Kidney (tissue), 14 donors: ENCODE measurements around the gene CCDC3. TPM values are rescaled to one million over a fixed set of nuclear protein-coding genes. Genes with fewer than 3 reads are reported as not detected.

ENCODE experiments used
- DNase-seq, 5 donors: peaks; one replicate each; pipeline ENCODE4 v3.0.0-alpha.2; 2013 to 2020
- FAIRE-seq: peaks from 2 replicates; lab custom pipeline; 2012; peaks lifted over from hg19 to GRCh38; lab: Jason Lieb, UNC
- H3K27ac ChIP-seq, 2 donors: one replicate each; pipeline ENCODE4 v1.7.0; 2013; ENCODE audit warnings: low read depth in 2 of 2, low read length in 2 of 2, inconsistent platforms in 1 of 2
- H3K27me3 ChIP-seq: one replicate; pipeline ENCODE4 v1.7.1; 2013; ENCODE audit warnings: low read length, inconsistent platforms; ENCODE audit not compliant: control insufficient read depth, insufficient read depth
- H3K36me3 ChIP-seq, 3 donors: one replicate each; pipeline versions ENCODE4 v1.7.0 to v1.7.1; 2013; ENCODE audit warnings: low read length in 3 of 3, control low read depth in 1 of 3, inconsistent platforms in 1 of 3; ENCODE audit not compliant: insufficient read depth in 3 of 3, control insufficient read depth in 2 of 3
- H3K4me1 ChIP-seq, 3 donors: one replicate each; pipeline versions ENCODE4 v1.7.0 to v1.7.1; 2013; ENCODE audit warnings: low read length in 3 of 3, inconsistent platforms in 1 of 3, low read depth in 1 of 3; ENCODE audit not compliant: control insufficient read depth in 2 of 3, insufficient read depth in 2 of 3
- H3K4me3 ChIP-seq, 3 donors: one replicate each; pipeline versions ENCODE4 v1.7.0 to v1.8.1; 2013; ENCODE audit warnings: low read length in 3 of 3, control low read depth in 1 of 3, inconsistent platforms in 1 of 3
- H3K9ac ChIP-seq, 3 donors: one replicate each; pipeline versions ENCODE4 v1.7.0 to v1.7.1; 2013; ENCODE audit warnings: low read length in 3 of 3, control low read depth in 1 of 3, inconsistent platforms in 1 of 3
- H3K9me3 ChIP-seq, 3 donors: one replicate each; pipeline versions ENCODE4 v1.7.0 to v1.7.1; 2013; ENCODE audit warnings: low read length in 3 of 3, control low read depth in 1 of 3, inconsistent platforms in 1 of 3; ENCODE audit not compliant: control insufficient read depth in 2 of 3, insufficient read depth in 1 of 3
- CTCF ChIP-seq: IDR thresholded peaks from 3 replicates; pipeline ENCODE4 v1.5.1; 2012; ENCODE audit warnings: mild to moderate bottlenecking, moderate library complexity, borderline replicate concordance; ENCODE audit not compliant: insufficient read depth; ENCODE audit errors: extremely low read depth
- intact Hi-C: fragments of 100-400 bp; cut with DNase I; formaldehyde crosslinking; loops from one replicate; pipeline ENCODE4 v1.11.1; 2022
- polyA plus RNA-seq: library from polyadenylated mRNA; stranded (reverse); fragments of 350-450 nt; fragmentation: Illumina TruSeq; extraction: RNeasy Lipid Tissue Mini Kit (QIAGEN cat#74804); gene quantifications from one replicate; pipeline ENCODE4 v1.2.3, GENCODE V29; 2014; ENCODE audit warnings: low read depth, low replicate concordance; ENCODE audit not compliant: insufficient read depth
- total RNA-seq: library from RNA; stranded (reverse); fragmentation: NEBNext Ultra II Directional; extraction: Animal tissue kit (Norgen Biotek cat#: 25700); gene quantifications from one replicate; pipeline ENCODE4 v1.2.1, GENCODE V29; 2021
- donor health status: control.
- donor health status: control.
- donor health status: control.
- donor health status: control.
- donor health status: control.
- donor health status: DM: yes; HTN: yes; CAD: no.
- donor health status: Normal renal cell carcinoma (clear cell type).

The CCDC3 gene
- total and polyA plus RNA-seq, 2 donors from 2014 or later = 9.7 to 33.5 TPM

DNA sequence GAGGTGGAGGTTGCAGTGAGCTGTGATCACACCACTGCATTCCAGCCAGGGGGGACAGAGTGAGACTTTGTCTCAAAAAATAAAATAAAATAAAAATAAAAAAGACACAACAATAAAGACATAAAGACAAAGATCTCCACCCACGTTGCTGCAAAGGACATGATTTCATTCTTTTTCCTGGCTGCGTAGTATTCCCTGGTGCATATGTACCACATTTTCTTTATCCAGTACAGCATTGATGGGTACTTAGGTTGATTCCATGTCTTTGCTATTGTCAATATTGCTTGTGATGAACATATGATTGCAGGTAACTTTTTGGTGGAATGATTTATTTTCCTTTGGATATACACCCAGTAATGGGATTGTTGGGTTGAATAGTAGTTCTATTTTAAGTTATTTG lies 42.0 kb upstream of the CCDC3 start:
- Histone ChIP-seq H3K27me3 (no peaks in the 10 kb centered on the region), H3K36me3 (no peaks in the 10 kb centered on the region), H3K27ac (no peak overlapping the region), H3K9ac (no peak overlapping the region), H3K4me1 (no peaks in the 10 kb centered on the region), H3K9me3 (no peaks in the 10 kb centered on the region), H3K4me3 (no peak overlapping the region)
- TF ChIP-seq CTCF = no peak
- FAIRE-seq (no peak), DNase-seq (no peak)
- intact Hi-C loops = no loop called here

DNA sequence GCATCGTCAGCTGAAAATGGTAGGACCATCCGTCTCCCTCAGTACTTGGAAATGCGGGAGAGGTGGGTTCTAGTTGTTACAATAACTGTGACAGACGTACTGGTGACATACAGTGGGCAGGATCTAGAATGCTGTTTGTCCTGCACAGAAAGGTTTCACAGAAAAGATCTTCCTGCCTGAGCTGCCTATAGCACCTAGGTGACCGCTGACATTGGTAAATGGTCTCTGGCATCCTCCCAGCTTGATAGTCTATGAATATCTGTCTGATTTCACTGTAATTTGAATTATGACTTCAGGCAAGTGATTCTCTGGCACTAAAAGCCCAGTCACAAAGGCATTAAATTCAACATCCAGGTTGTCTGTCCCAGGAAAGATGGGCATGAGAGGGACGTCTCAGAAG lies 38.2 kb upstream of the CCDC3 start:
- H3K9ac ChIP-seq = no peak overlapping the region
- no peaks in the 10 kb centered on the region for H3K4me1 ChIP-seq
- H3K27me3 ChIP-seq = no peaks in the 10 kb centered on the region
- intact Hi-C loops = no loop called here
- no peak overlapping the region for H3K27ac ChIP-seq
- H3K9me3 ChIP-seq = no peaks in the 10 kb centered on the region
- H3K4me3 ChIP-seq = no peak overlapping the region
- no peak for FAIRE-seq
- no peak for TF ChIP-seq CTCF
- no peaks in the 10 kb centered on the region for H3K36me3 ChIP-seq
- no peak for DNase-seq

- DNase-seq = no peak
- intact Hi-C loops = no loop called here
- Histone ChIP-seq H3K9ac (no peak overlapping the region), H3K4me1 (no peaks in the 10 kb centered on the region), H3K4me3 (no peak overlapping the region), H3K27ac (no peak overlapping the region), H3K9me3 (no peaks in the 10 kb centered on the region), H3K27me3 (no peaks in the 10 kb centered on the region), H3K36me3 (no peaks in the 10 kb centered on the region)
- FAIRE-seq = no peak
- TF ChIP-seq CTCF = no peak
Measured at GRCh38 chr10:13038391-13038790, 36.9 kb upstream of the CCDC3 start.

- no peaks in the 10 kb centered on the region for H3K9me3 ChIP-seq
- intact Hi-C loops = no loop called here
- H3K9ac ChIP-seq = no peak overlapping the region
- no peak for TF ChIP-seq CTCF
- FAIRE-seq = no peak
- H3K27ac ChIP-seq = no peak overlapping the region
- no peak overlapping the region for H3K4me3 ChIP-seq
- no peaks in the 10 kb centered on the region for H3K36me3 ChIP-seq
- H3K4me1 ChIP-seq = no peaks in the 10 kb centered on the region
- no peak for DNase-seq
- no peaks in the 10 kb centered on the region for H3K27me3 ChIP-seq
Measured at GRCh38 chr10:13037832-13038231, 36.3 kb upstream of the CCDC3 start.
